DND-41 (cell line): ENCODE measurements around the gene PCDHGA10.
"Not testable (repeated sequence)": the region's sequence is repeated elsewhere in the genome, so short reads cannot be mapped to it uniquely, and the experiment has no call there.

Experiments
- ATAC-seq: fragments of 200-7000 bp; cut with Tn5 transposase; 3 replicates; pipeline ENCODE4 v1.9.1; 2021; ENCODE audit warnings: low read depth; ENCODE audit not compliant: insufficient read depth
- DNase-seq: peaks from one replicate; pipeline ENCODE4 v3.0.0-alpha.2; 2020
- H2AFZ ChIP-seq: 2 replicates; pipeline ENCODE4 v1.6.0; 2012; ENCODE audit warnings: low read depth, low read length
- H3K27ac ChIP-seq: 2 replicates; pipeline ENCODE4 v1.5.1; 2012; ENCODE audit warnings: low read length, inconsistent platforms
- H3K27me3 ChIP-seq: fragments of 200-600 bp; sonication (generic); 2 replicates; pipeline ENCODE4 v1.6.0; 2012; ENCODE audit warnings: low read length, mild to moderate bottlenecking, inconsistent platforms; ENCODE audit not compliant: insufficient read depth, poor library complexity
- H3K36me3 ChIP-seq: 2 replicates; pipeline ENCODE4 v1.5.1; 2012; ENCODE audit warnings: low read length, inconsistent platforms; ENCODE audit not compliant: insufficient read depth
- H3K4me1 ChIP-seq: 2 replicates; pipeline ENCODE4 v1.5.1; 2012; ENCODE audit warnings: mild to moderate bottlenecking, low read length; ENCODE audit not compliant: insufficient read depth
- H3K4me2 ChIP-seq: 2 replicates; pipeline ENCODE4 v1.6.0; 2012; ENCODE audit warnings: mild to moderate bottlenecking, moderate library complexity, low read length, inconsistent platforms; ENCODE audit not compliant: insufficient read depth
- H3K4me3 ChIP-seq, 2 experiments: fragments of 200-600 bp in 1 of 2; shearing (Covaris generic) in 1 of 2; 2 replicates each; pipeline ENCODE4 v1.5.1; 2012 to 2016; ENCODE audit warnings: inconsistent platforms in 2 of 2, low read length in 2 of 2, mild to moderate bottlenecking in 2 of 2, low read depth in 1 of 2, moderate library complexity in 1 of 2
- H3K79me2 ChIP-seq: 2 replicates; pipeline ENCODE4 v1.6.0; 2012; ENCODE audit warnings: low read length, inconsistent platforms; ENCODE audit not compliant: insufficient read depth
- H3K9ac ChIP-seq: 2 replicates; pipeline ENCODE4 v1.6.0; 2012; ENCODE audit warnings: low read depth, mild to moderate bottlenecking, inconsistent platforms, low read length, moderate library complexity
- H3K9me3 ChIP-seq: 2 replicates; pipeline ENCODE4 v1.5.1; 2012; ENCODE audit warnings: low read length, moderate library complexity, mild to moderate bottlenecking, inconsistent platforms; ENCODE audit not compliant: insufficient read depth, severe bottlenecking
- H4K20me1 ChIP-seq: 2 replicates; pipeline ENCODE4 v1.6.0; 2012; ENCODE audit warnings: low read length; ENCODE audit not compliant: insufficient read depth
- CTCF ChIP-seq: IDR thresholded peaks from 2 replicates; pipeline ENCODE4 v1.5.1; 2012; ENCODE audit warnings: borderline replicate concordance, low read length, moderate library complexity, mild to moderate bottlenecking; ENCODE audit not compliant: poor library complexity, severe bottlenecking; ENCODE audit errors: extremely low read depth
- EZH2 ChIP-seq: IDR thresholded peaks from 3 replicates; pipeline ENCODE4 v1.6.1; 2012; ENCODE audit warnings: borderline replicate concordance, low read depth, mild to moderate bottlenecking, moderate library complexity, low read length, inconsistent platforms; ENCODE audit not compliant: severe bottlenecking

Gene PCDHGA10

DNA sequence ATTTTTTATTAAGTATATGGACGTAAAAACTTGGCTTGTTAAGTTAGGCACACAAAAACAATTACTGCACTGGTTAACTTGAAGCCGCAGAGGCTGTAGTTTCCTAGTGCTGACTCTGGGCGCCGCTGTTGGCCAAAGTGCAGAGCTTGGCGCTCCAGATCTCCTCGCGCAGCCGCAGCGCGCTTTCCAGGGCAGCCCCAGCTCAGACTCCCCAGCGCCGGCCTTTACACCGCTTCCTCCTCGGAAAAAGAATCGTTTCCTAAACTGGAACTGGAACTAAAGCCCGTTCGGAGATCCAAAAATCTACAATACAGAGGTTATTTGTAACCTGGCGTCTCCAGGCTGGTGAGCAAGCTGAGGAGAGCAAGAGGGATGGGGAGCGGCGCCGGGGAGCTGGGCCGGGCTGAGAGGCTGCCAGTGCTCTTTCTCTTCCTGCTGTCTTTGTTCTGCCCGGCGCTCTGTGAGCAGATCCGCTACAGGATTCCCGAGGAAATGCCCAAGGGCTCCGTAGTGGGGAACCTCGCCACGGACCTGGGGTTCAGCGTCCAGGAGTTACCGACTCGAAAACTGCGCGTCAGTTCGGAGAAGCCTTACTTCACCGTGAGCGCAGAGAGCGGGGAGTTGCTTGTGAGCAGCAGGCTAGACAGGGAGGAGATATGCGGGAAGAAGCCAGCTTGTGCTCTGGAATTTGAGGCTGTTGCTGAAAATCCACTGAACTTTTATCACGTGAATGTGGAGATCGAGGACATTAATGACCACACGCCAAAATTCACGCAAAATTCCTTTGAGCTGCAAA, 14.8 kb upstream of the PCDHGA10 start, which contains the start of gene PCDHGB5:
PCDHGB5 (plus strand) TSS at position 192 of the 796 bp plus-strand sequence; CDS start at position 373, 181 bp downstream.
- peak; percentile 10 for TF ChIP-seq CTCF
- DNase-seq, H2AFZ ChIP-seq, H3K4me2 ChIP-seq, H3K9ac ChIP-seq, H3K9me3 ChIP-seq, H3K4me3 ChIP-seq, H3K79me2 ChIP-seq, H3K36me3 ChIP-seq, H3K27me3 ChIP-seq, H4K20me1 ChIP-seq, ATAC-seq, H3K27ac ChIP-seq, H3K4me1 ChIP-seq: not testable (repeated sequence)

GRCh38 chr5:141398608-141399007, 14.2 kb upstream of the PCDHGA10 start:
- TF ChIP-seq EZH2 = no peak
- TF ChIP-seq CTCF = no peak
- Histone ChIP-seq H3K9ac (no peak overlapping the region), H3K4me1 (no peaks in the 10 kb centered on the region), H3K9me3 (no peaks in the 10 kb centered on the region), H3K4me3 (no peak overlapping the region), H3K4me2 (no peak overlapping the region), H2AFZ (no peak overlapping the region), H3K79me2 (no peaks in the 10 kb centered on the region), H3K27ac (no peak overlapping the region), H3K27me3 (no peaks in the 10 kb centered on the region), H4K20me1 (no peaks in the 10 kb centered on the region), H3K36me3 (no peaks in the 10 kb centered on the region)
- ATAC-seq = no peak
- no peak for DNase-seq

DNA sequence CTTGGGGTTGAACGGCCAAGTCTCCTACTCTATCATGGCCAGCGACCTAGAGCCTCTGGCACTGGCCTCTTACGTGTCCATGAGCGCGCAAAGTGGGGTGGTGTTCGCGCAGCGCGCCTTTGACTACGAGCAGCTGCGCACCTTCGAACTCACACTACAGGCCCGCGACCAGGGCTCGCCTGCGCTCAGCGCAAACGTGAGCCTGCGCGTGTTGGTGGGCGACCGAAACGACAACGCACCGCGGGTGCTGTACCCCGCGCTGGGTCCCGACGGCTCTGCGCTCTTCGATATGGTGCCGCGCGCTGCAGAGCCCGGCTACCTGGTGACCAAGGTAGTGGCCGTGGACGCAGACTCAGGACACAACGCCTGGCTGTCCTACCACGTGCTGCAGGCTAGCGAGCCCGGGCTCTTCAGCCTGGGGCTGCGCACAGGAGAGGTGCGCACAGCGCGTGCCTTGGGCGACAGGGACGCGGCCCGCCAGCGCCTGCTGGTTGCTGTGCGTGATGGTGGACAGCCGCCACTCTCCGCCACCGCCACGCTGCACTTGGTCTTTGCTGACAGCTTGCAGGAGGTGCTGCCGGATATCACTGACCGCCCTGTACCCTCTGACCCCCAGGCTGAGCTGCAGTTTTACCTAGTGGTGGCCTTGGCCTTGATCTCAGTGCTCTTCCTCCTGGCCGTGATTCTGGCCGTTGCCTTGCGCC, 13.1 kb upstream of the PCDHGA10 start:
- H2AFZ ChIP-seq = no peak overlapping the region
- no peak overlapping the region for H3K4me2 ChIP-seq
- H3K4me3 ChIP-seq = no peak overlapping the region
- DNase-seq (no peak), ATAC-seq (no peak)
- no peak overlapping the region for H3K27ac ChIP-seq
- no peaks in the 10 kb centered on the region for H3K36me3 ChIP-seq
- H4K20me1 ChIP-seq = no peaks in the 10 kb centered on the region
- no peaks in the 10 kb centered on the region for H3K4me1 ChIP-seq
- TF ChIP-seq CTCF (no peak), EZH2 (no peak)
- no peaks in the 10 kb centered on the region for H3K27me3 ChIP-seq
- no peaks in the 10 kb centered on the region for H3K79me2 ChIP-seq
- H3K9ac ChIP-seq = no peak overlapping the region
- H3K9me3 ChIP-seq = no peaks in the 10 kb centered on the region
